Stimulated activated naive CD8-positive, alpha-beta T cell treated with anti-CD3 and anti-CD28 coated beads, Interleukin-15, amount 100 ng/mL, for 72 hours (primary cell): ENCODE data around the gene ENOPH1.

Source experiments
- ATAC-seq: fragments of 150-1000 bp; cut with Tn5 transposase; 2 replicates; pipeline ENCODE4 v1.10.0; 2021; ENCODE audit warnings: mild to moderate bottlenecking, moderate library complexity
- DNase-seq, 2 donors: peaks; one replicate each; pipeline ENCODE4 v3.0.0; 2021 to 2022
- H3K27ac Mint-ChIP-seq, 2 donors: one replicate each; pipeline ENCODE4 v1.8.0; 2022; ENCODE audit warnings: mild to moderate bottlenecking in 2 of 2, mixed read lengths in 2 of 2, moderate library complexity in 2 of 2
- H3K27me3 Mint-ChIP-seq: one replicate; pipeline ENCODE4 v1.8.0; 2022; ENCODE audit warnings: mixed read lengths
- H3K4me1 Mint-ChIP-seq: one replicate; pipeline ENCODE4 v1.8.0; 2022; ENCODE audit warnings: mild to moderate bottlenecking, mixed read lengths
- H3K4me3 Mint-ChIP-seq, 2 donors: one replicate each; pipeline ENCODE4 v1.8.0; 2022; ENCODE audit warnings: mild to moderate bottlenecking in 2 of 2, mixed read lengths in 2 of 2, moderate library complexity in 1 of 2
- H3K9me3 Mint-ChIP-seq, 2 donors: one replicate each; pipeline ENCODE4 v1.8.0; 2022; ENCODE audit warnings: mixed read lengths in 2 of 2

ENOPH1 gene

DNA sequence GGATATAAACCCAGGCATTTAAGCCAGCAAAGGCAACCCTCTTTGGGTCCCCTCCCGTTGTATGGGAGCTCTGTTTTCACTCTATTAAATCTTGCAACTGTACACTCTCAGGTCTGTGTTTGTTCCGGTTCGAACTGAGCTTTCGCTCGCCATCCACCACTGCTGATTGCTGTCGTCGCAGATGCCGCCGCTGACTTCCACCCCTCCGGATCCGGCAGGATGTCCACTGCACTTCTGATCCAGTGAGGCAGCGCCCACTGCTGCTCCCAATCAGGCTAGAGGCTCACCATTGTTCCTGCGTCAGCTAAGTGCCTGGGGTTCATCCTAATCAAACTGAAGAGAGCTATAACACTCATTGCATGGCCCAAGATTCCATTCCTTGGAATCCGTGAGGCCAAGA, 49.2 kb downstream of the ENOPH1 start:
- ATAC-seq (no peak), DNase-seq (no peak)
- Mint-ChIP-seq H3K4me3 (no peak overlapping the region), H3K9me3 (no peaks in the 10 kb centered on the region), H3K4me1 (no peaks in the 10 kb centered on the region), H3K27ac (peak overlapping the region in 1 of 2 donors; percentile 66), H3K27me3 (no peaks in the 10 kb centered on the region)

DNA sequence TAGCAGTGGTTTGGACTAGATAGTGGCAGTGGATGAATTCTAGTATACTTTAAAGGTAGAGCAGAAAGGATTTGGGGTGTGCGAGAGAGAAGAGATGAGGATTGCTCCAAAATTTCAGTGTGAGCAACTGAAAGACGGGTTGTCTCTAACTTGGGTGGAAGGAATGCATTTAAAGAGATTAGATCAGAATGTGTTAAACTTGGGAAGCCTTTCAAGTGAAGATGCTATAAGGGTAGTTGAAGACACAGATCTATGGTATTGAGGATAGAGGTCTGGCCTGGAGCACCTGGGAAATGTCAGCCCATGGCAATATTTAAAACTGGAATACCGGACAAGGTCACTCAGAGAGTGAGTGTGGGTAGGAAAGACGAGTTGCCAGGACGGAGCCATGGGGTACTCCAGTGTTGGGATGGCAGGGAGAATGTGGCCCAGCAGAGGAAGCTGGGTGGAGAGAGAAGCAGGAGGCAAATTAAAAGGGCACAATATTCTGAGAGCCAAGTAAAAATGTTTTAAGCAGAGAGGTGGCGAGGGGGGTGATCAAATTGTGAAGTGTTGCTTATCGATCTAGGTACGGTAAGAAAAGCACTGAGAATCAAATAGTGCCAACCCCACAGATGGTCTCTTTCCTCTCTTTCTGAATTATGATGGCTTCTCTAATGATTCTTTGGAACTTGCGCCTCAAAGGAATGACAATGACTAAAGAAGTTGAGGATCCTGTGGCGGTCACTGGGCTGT, 50.5 kb downstream of the ENOPH1 start:
- H3K4me1 Mint-ChIP-seq = no peaks in the 10 kb centered on the region
- H3K27me3 Mint-ChIP-seq = no peaks in the 10 kb centered on the region
- no peak overlapping the region for H3K4me3 Mint-ChIP-seq
- DNase-seq (no peak), ATAC-seq (no peak)
- no peaks in the 10 kb centered on the region for H3K9me3 Mint-ChIP-seq
- no peak overlapping the region for H3K27ac Mint-ChIP-seq

- ATAC-seq (no peak), DNase-seq (no peak)
- Mint-ChIP-seq H3K4me3 (no peak overlapping the region), H3K9me3 (no peaks in the 10 kb centered on the region), H3K27me3 (no peaks in the 10 kb centered on the region), H3K27ac (no peak overlapping the region), H3K4me1 (no peaks in the 10 kb centered on the region)
These were observed 51.1 kb downstream of the ENOPH1 start for GRCh38 chr4:82481506-82481840.

DNA sequence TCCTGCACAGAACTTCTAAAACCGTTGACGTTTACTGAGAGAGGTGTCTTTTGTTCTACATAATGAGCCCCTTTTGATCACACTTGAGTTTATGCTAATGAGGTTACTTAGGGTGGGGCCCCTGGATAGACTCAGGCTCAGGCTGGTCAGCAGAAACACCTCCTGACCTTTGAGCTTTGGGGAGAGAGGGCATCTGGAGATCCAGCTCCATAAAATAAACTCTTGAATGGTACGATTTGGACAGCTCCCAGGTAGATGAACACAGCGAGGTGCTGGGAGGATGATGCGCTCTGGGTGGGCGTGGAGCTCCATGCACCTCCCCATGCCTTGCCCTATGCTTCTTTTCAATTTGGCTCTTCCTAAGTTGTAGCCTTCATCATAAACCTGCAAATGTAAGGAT, 52.0 kb downstream of the ENOPH1 start:
- Mint-ChIP-seq H3K9me3 (no peaks in the 10 kb centered on the region), H3K27me3 (no peaks in the 10 kb centered on the region), H3K4me1 (no peaks in the 10 kb centered on the region), H3K4me3 (no peak overlapping the region), H3K27ac (no peak overlapping the region)
- no peak for DNase-seq
- no peak for ATAC-seq

DNA sequence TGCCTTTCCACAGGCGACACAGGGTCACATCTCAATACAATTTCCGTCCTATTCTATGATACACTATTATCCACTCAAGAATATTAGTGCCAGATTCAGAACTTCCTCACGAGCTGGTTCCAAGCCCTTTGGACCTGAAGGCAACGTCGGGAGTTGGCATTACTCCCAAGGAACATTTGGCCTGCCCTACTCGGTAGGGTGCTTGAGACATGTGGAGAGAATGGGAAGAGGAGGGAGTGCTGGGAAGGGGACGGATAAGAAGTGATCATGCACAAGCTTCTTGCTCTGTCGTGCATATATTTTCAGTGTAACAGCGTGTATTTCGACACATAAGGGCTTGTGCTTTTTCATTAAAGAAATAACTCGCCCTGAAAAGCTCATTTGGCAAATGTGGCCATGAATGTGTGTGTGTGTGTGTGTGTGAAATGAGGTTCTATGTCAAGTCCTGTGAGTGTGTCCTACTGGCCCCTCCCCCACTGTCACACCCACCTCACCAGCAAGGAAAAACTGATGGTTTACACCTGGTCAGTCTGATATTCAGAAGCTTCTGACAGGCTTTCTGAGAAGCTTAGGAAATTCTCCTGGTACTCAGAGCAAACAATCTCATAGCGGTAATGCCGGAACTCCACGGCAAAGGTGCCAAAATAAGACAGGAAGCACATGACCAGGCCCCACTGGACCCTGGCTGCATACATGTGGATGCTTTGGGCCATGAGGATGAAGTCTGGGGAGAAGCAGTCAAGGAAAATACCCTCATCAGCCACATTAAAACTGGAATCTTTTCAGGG, 54.8 kb downstream of the ENOPH1 start:
- DNase-seq (no peak), ATAC-seq (no peak)
- H3K4me3 Mint-ChIP-seq = no peak overlapping the region
- H3K27me3 Mint-ChIP-seq = no peaks in the 10 kb centered on the region
- H3K9me3 Mint-ChIP-seq = no peaks in the 10 kb centered on the region
- no peak overlapping the region for H3K27ac Mint-ChIP-seq
- H3K4me1 Mint-ChIP-seq = no peaks in the 10 kb centered on the region

GRCh38 chr4:82489076-82489475, 58.7 kb downstream of the ENOPH1 start:
- no peaks in the 10 kb centered on the region for H3K4me1 Mint-ChIP-seq
- H3K9me3 Mint-ChIP-seq = no peaks in the 10 kb centered on the region

GRCh38 chr4:82489987-82490386, 59.6 kb downstream of the ENOPH1 start:
- ATAC-seq = no peak
- H3K9me3 Mint-ChIP-seq = no peaks in the 10 kb centered on the region
- no peak for DNase-seq

More at GRCh38 chr4:82489076-82489475, 58.7 kb downstream of the ENOPH1 start:
- DNase-seq (no peak), ATAC-seq (no peak)
- no peak overlapping the region for H3K4me3 Mint-ChIP-seq
- peak overlapping the region in 1 of 2 donors; percentile 76 for H3K27ac Mint-ChIP-seq
- no peaks in the 10 kb centered on the region for H3K27me3 Mint-ChIP-seq

DNA sequence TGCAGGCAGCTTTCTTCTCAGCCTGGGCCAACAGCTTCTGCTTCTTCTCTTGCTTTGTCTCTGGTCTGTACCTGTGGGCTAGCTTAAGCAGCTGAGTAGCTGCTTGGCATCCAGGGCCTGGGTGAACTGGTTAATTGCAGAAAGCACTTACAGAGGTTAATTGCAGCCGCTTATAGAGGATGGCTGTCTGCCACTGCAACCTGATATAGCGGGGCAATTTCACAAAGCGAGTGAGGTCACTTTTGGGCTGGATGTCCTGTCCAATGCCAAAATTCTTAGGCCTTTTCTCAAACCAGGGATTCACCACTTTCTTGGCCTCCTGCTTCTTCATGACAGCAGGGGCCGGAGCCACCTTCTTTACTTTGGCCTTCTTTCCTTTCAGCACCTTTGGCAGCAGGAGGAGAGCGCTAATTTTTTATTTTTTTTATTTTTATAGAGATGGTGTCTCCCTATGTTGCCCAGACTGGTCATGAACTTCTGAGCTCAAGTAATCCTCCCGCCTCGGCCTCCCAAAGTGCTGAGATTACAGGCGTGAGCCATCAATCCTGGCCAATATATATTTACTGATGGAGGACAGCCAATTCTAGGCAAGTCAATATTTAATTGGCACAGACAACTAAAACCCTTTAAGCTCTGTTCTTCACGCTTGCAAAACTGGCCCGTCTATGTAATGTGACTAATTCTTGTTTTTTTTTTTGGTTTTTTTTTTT, 61.0 kb downstream of the ENOPH1 start:
- Mint-ChIP-seq H3K4me3 (no peak overlapping the region), H3K4me1 (no peaks in the 10 kb centered on the region), H3K27me3 (no peaks in the 10 kb centered on the region), H3K9me3 (no peaks in the 10 kb centered on the region), H3K27ac (no peak overlapping the region)
- ATAC-seq (no peak), DNase-seq (no peak)

More at GRCh38 chr4:82489987-82490386, 59.6 kb downstream of the ENOPH1 start:
- H3K4me1 Mint-ChIP-seq = no peaks in the 10 kb centered on the region
- H3K27ac Mint-ChIP-seq = peak overlapping the region in 1 of 2 donors; percentile 0
- H3K4me3 Mint-ChIP-seq = no peak overlapping the region
- no peaks in the 10 kb centered on the region for H3K27me3 Mint-ChIP-seq

GRCh38 chr4:82493721-82494425, 63.5 kb downstream of the ENOPH1 start:
- no peak for ATAC-seq

GRCh38 chr4:82495666-82496065, 65.3 kb downstream of the ENOPH1 start:
- Mint-ChIP-seq H3K27me3 (no peaks in the 10 kb centered on the region), H3K27ac (no peak overlapping the region), H3K4me1 (no peaks in the 10 kb centered on the region), H3K4me3 (no peak overlapping the region), H3K9me3 (no peaks in the 10 kb centered on the region)
- DNase-seq = no peak
- no peak for ATAC-seq

More at GRCh38 chr4:82493721-82494425, 63.5 kb downstream of the ENOPH1 start:
- no peak for DNase-seq
- no peaks in the 10 kb centered on the region for H3K9me3 Mint-ChIP-seq
- H3K4me3 Mint-ChIP-seq = no peak overlapping the region
- no peaks in the 10 kb centered on the region for H3K27me3 Mint-ChIP-seq
- H3K4me1 Mint-ChIP-seq = no peaks in the 10 kb centered on the region
- H3K27ac Mint-ChIP-seq = no peak overlapping the region

- no peaks in the 10 kb centered on the region for H3K4me1 Mint-ChIP-seq
- DNase-seq (no peak), ATAC-seq (no peak)
- H3K27me3 Mint-ChIP-seq = no peaks in the 10 kb centered on the region
- H3K9me3 Mint-ChIP-seq = no peaks in the 10 kb centered on the region
- no peak overlapping the region for H3K4me3 Mint-ChIP-seq
- no peak overlapping the region for H3K27ac Mint-ChIP-seq
These were observed 66.0 kb downstream of the ENOPH1 start for GRCh38 chr4:82496349-82496748.

- H3K27me3 Mint-ChIP-seq = no peaks in the 10 kb centered on the region
- no peaks in the 10 kb centered on the region for H3K9me3 Mint-ChIP-seq
- H3K27ac Mint-ChIP-seq = no peak overlapping the region
These were observed 69.5 kb downstream of the ENOPH1 start for GRCh38 chr4:82499738-82500434.

GRCh38 chr4:82500435-82501153, 70.2 kb downstream of the ENOPH1 start:
- Mint-ChIP-seq H3K27me3 (no peaks in the 10 kb centered on the region), H3K4me3 (no peak overlapping the region)
- no peak for DNase-seq

More at GRCh38 chr4:82499738-82500434, 69.5 kb downstream of the ENOPH1 start:
- ATAC-seq (no peak), DNase-seq (no peak)
- Mint-ChIP-seq H3K4me1 (no peaks in the 10 kb centered on the region), H3K4me3 (no peak overlapping the region)

DNA sequence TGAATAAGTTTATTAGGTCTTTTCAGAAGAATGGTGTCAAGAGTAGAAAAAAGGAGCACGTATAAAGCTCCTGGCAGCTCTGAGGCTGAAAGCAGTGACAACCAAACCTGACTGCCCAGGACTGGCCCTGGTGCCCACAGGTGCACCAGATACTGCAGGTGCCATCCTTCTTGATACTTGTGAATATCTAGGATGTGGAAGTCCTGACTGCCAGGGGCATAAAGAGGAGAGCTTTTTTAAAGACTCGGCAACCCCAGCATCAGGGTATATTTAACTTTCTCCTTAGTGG, 70.7 kb downstream of the ENOPH1 start:
- ATAC-seq = no peak
- no peaks in the 10 kb centered on the region for H3K27me3 Mint-ChIP-seq
- H3K4me1 Mint-ChIP-seq = no peaks in the 10 kb centered on the region
- H3K27ac Mint-ChIP-seq = no peak overlapping the region
- H3K4me3 Mint-ChIP-seq = no peak overlapping the region
- no peak for DNase-seq
- no peaks in the 10 kb centered on the region for H3K9me3 Mint-ChIP-seq

More at GRCh38 chr4:82500435-82501153, 70.2 kb downstream of the ENOPH1 start:
- Mint-ChIP-seq H3K9me3 (no peaks in the 10 kb centered on the region), H3K4me1 (no peaks in the 10 kb centered on the region), H3K27ac (no peak overlapping the region)
- ATAC-seq = no peak
